ENCODE measurements around the gene DENND1A. TPM values are rescaled to one million over a fixed set of nuclear protein-coding genes. Genes with fewer than 3 reads are reported as not detected.

Gene DENND1A
- polyA plus RNA-seq, 2 of the 4 experiments (the other 2 are of a cell fraction): 15.1 to 21.9 TPM

DNA sequence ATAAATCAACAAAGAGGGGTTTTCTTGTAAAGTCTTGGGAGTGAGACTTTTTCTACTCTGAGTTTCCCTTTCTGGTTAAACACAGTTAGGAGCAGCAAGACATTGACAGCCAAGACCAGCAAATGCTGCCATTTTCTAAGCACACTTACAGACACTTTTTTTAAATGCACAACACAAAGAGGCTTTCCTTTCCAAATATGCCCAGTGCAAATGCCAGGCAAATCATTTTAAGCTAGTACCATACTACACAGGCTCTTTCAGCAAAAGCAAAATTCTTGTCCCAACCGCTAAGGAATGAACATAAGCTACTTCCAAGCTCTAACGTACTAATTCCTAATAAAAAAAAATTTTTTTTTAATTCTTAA, 68.2 kb downstream of the DENND1A start:
- H3K4me1 ChIP-seq: no peaks in the 10 kb centered on the region
- WGBS (ENCODE audit: missing lambda C conversion rate): 87% methylated on average over 2 of the region's 2 CpGs
- CTCF ChIA-PET: interaction anchor here (0.8 kb wide), 1 partner anchor 11 kb away, joined by 3 read pairs; no protein-coding TSS in a partner anchor

DNA sequence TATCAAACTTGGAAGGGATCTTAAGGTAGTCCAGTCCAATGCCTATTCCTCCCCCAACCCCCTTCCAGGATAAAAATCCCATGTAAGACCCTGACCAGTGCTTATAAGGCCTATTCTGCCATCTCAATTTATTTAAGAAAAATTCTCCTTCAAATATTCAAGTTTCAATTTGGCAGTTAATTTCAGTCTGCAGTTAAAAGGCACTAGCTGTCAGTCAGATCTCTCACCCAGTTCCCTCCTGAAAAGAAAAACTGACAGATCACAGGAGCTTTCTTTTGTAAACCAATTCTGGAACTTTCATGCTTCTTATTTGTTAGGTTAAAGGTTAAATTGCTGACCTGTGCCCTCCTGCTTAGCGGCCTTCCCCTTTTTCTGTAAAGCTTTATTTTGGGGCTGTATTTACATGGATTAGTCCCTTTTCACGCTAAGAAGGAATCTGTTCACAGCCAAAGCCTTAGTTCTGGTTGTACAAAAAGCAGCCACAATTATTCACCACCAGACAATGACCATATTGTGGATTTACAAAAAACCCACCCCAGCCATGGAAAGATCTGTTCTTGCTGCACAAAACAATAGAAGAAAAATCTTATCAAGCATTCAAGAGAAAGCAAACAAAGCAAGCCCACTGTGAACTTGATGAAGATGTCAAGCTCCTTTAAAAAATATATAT, 68.7 kb downstream of the DENND1A start:
- Histone ChIP-seq H3K27ac (no peak overlapping the region), H3K4me3 (no peak overlapping the region), H3K4me1 (no peaks in the 10 kb centered on the region), H3K4me2 (no peak overlapping the region), H3K9me3 (no peaks in the 10 kb centered on the region)
- no peak for TF ChIP-seq NPAS2 (CRISPR knock-in tag; IDR thresholded peaks at IDR 0.05; ENCODE audit: borderline replicate concordance)
- no peak for TF ChIP-seq HDAC2 (IDR thresholded peaks at IDR 0.05)
- 94% methylated on average over 2 of the region's 2 CpGs for WGBS (ENCODE audit: missing lambda C conversion rate)
- ChIA-PET POLR2A (no interaction called here), CTCF (interaction anchor here (0.8 kb wide), 1 partner anchor 12 kb away, joined by 3 read pairs; no protein-coding TSS in a partner anchor)
- FAIRE-seq (no peak), ATAC-seq (no peak), DNase-seq (ENCODE audit: low read depth in 1 of 2, low spot score in 1 of 2) (no peak)

More for the DNA sequence above, 68.2 kb downstream of the DENND1A start:
- Histone ChIP-seq H3K27ac (no peak overlapping the region), H3K4me3 (no peak overlapping the region), H3K9me3 (no peaks in the 10 kb centered on the region), H3K4me2 (no peak overlapping the region)
- FAIRE-seq: no peak
- ATAC-seq: no peak
- DNase-seq (ENCODE audit: low read depth in 1 of 2, low spot score in 1 of 2): no peak
- POLR2A ChIA-PET: no interaction called here
- TF ChIP-seq RCOR1 (IDR thresholded peaks at IDR 0.05; ENCODE audit: low read depth, low read length): no peak
- TF ChIP-seq HOXB5 (CRISPR knock-in tag; IDR thresholded peaks at IDR 0.05): no peak
- TF ChIP-seq, protein P1, sequence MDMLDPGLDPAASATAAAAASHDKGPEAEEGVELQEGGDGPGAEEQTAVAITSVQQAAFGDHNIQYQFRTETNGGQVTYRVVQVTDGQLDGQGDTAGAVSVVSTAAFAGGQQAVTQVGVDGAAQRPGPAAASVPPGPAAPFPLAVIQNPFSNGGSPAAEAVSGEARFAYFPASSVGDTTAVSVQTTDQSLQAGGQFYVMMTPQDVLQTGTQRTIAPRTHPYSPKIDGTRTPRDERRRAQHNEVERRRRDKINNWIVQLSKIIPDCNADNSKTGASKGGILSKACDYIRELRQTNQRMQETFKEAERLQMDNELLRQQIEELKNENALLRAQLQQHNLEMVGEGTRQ (IDR thresholded peaks at IDR 0.05): no peak
- no peak for TF ChIP-seq NFE2L2 (conservative IDR thresholded peaks at IDR 0.05; ENCODE audit: low read length)
- no peak for TF ChIP-seq ZSCAN20 (CRISPR knock-in tag; IDR thresholded peaks at IDR 0.05)
- TF ChIP-seq SREBF2 (IDR thresholded peaks at IDR 0.05): no peak
- TF ChIP-seq, protein P2, sequence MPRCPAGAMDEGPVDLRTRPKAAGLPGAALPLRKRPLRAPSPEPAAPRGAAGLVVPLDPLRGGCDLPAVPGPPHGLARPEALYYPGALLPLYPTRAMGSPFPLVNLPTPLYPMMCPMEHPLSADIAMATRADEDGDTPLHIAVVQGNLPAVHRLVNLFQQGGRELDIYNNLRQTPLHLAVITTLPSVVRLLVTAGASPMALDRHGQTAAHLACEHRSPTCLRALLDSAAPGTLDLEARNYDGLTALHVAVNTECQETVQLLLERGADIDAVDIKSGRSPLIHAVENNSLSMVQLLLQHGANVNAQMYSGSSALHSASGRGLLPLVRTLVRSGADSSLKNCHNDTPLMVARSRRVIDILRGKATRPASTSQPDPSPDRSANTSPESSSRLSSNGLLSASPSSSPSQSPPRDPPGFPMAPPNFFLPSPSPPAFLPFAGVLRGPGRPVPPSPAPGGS (IDR thresholded peaks at IDR 0.05): no peak
- TF ChIP-seq, protein P3, sequence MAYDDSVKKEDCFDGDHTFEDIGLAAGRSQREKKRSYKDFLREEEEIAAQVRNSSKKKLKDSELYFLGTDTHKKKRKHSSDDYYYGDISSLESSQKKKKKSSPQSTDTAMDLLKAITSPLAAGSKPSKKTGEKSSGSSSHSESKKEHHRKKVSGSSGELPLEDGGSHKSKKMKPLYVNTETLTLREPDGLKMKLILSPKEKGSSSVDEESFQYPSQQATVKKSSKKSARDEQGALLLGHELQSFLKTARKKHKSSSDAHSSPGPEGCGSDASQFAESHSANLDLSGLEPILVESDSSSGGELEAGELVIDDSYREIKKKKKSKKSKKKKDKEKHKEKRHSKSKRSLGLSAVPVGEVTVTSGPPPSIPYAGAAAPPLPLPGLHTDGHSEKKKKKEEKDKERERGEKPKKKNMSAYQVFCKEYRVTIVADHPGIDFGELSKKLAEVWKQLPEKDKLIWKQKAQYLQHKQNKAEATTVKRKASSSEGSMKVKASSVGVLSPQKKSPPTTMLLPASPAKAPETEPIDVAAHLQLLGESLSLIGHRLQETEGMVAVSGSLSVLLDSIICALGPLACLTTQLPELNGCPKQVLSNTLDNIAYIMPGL (CRISPR knock-in tag; IDR thresholded peaks at IDR 0.05; ENCODE audit: borderline replicate concordance): no peak
- no peak for TF ChIP-seq KDM5A (IDR thresholded peaks at IDR 0.05)
- no peak for TF ChIP-seq EP300 (IDR thresholded peaks at IDR 0.05)
- TF ChIP-seq, protein P4, sequence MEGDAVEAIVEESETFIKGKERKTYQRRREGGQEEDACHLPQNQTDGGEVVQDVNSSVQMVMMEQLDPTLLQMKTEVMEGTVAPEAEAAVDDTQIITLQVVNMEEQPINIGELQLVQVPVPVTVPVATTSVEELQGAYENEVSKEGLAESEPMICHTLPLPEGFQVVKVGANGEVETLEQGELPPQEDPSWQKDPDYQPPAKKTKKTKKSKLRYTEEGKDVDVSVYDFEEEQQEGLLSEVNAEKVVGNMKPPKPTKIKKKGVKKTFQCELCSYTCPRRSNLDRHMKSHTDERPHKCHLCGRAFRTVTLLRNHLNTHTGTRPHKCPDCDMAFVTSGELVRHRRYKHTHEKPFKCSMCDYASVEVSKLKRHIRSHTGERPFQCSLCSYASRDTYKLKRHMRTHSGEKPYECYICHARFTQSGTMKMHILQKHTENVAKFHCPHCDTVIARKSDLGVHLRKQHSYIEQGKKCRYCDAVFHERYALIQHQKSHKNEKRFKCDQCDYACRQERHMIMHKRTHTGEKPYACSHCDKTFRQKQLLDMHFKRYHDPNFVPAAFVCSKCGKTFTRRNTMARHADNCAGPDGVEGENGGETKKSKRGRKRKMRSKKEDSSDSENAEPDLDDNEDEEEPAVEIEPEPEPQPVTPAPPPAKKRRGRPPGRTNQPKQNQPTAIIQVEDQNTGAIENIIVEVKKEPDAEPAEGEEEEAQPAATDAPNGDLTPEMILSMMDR (IDR thresholded peaks at IDR 0.05): no peak
- TF ChIP-seq ZC3H11A (IDR thresholded peaks at IDR 0.05): no peak
- TF ChIP-seq, protein P5, sequence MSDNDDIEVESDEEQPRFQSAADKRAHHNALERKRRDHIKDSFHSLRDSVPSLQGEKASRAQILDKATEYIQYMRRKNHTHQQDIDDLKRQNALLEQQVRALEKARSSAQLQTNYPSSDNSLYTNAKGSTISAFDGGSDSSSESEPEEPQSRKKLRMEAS (IDR thresholded peaks at IDR 0.05): no peak
- TF ChIP-seq, protein P6, sequence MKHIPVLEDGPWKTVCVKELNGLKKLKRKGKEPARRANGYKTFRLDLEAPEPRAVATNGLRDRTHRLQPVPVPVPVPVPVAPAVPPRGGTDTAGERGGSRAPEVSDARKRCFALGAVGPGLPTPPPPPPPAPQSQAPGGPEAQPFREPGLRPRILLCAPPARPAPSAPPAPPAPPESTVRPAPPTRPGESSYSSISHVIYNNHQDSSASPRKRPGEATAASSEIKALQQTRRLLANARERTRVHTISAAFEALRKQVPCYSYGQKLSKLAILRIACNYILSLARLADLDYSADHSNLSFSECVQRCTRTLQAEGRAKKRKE (CRISPR knock-in tag; IDR thresholded peaks at IDR 0.05; ENCODE audit: low read depth): no peak
- TF ChIP-seq, protein P7, sequence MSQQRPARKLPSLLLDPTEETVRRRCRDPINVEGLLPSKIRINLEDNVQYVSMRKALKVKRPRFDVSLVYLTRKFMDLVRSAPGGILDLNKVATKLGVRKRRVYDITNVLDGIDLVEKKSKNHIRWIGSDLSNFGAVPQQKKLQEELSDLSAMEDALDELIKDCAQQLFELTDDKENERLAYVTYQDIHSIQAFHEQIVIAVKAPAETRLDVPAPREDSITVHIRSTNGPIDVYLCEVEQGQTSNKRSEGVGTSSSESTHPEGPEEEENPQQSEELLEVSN (IDR thresholded peaks at IDR 0.05; ENCODE audit: borderline replicate concordance, low read depth): no peak
- no peak for TF ChIP-seq ESRRA (IDR thresholded peaks at IDR 0.05; ENCODE audit: borderline replicate concordance, low read length)
